ENCODE data around the gene SFXN2. TPM values are rescaled to one million over a fixed set of nuclear protein-coding genes. Genes with fewer than 3 reads are reported as not detected.

Gene SFXN2
- total and polyA plus RNA-seq, 2 experiments from 2014 or later, result 12.3 to 17.5 TPM

DNA sequence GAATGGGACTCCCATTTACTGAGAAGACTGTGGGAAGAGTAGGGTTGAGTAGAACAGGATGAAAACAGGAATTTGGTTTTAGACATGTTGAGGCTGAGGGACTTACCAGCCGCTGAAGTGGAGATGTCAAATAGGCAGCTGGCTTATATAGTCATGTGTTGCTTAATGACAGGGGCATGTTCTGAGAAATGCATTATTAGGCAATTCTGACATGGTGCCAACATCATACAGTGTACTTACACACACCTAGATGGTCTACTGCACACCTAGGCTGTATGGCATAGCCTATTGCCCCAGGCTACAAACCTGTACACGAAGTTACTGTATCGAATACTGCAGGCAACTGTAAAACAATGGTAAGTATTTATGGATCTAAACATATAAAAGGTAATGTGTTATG is 17.7 kb upstream of the SFXN2 start:
- H4K20me1 ChIP-seq (ENCODE audit: insufficient read depth, poor library complexity, severe bottlenecking), result no peaks in the 10 kb centered on the region
- 95% methylated on average over 3 of the region's 3 CpGs for WGBS (ENCODE audit: low lambda C conversion rate, missing lambda C conversion rate)
- DNase-seq (ENCODE audit: low spot score), result no peak
- H3K27ac ChIP-seq, result no peak overlapping the region
- H3K4me1 ChIP-seq (ENCODE audit: insufficient read depth), result no peaks in the 10 kb centered on the region
- H3K27me3 ChIP-seq, result no peaks in the 10 kb centered on the region
- no peaks in the 10 kb centered on the region for H3K36me3 ChIP-seq (replicated peaks; ENCODE audit: insufficient read depth, low read depth)
- no peaks in the 10 kb centered on the region for H3K9me2 ChIP-seq (replicated peaks; ENCODE audit: insufficient read depth)
- H3K4me2 ChIP-seq, result no peak overlapping the region
- TF ChIP-seq EZH2phosphoT487 (IDR thresholded peaks at IDR 0.05; ENCODE audit: low read depth, severe bottlenecking, unreplicated experiment), result no peak
- no peak for TF ChIP-seq EZH2 (IDR thresholded peaks at IDR 0.05; ENCODE audit: borderline replicate concordance)
- TF ChIP-seq, protein P1, sequence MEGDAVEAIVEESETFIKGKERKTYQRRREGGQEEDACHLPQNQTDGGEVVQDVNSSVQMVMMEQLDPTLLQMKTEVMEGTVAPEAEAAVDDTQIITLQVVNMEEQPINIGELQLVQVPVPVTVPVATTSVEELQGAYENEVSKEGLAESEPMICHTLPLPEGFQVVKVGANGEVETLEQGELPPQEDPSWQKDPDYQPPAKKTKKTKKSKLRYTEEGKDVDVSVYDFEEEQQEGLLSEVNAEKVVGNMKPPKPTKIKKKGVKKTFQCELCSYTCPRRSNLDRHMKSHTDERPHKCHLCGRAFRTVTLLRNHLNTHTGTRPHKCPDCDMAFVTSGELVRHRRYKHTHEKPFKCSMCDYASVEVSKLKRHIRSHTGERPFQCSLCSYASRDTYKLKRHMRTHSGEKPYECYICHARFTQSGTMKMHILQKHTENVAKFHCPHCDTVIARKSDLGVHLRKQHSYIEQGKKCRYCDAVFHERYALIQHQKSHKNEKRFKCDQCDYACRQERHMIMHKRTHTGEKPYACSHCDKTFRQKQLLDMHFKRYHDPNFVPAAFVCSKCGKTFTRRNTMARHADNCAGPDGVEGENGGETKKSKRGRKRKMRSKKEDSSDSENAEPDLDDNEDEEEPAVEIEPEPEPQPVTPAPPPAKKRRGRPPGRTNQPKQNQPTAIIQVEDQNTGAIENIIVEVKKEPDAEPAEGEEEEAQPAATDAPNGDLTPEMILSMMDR (IDR thresholded peaks at IDR 0.05; ENCODE audit: poor library complexity), result no peak
- no peak overlapping the region for H2AFZ ChIP-seq
- no peaks in the 10 kb centered on the region for H3K79me2 ChIP-seq
- no peak overlapping the region for H3K4me3 ChIP-seq
- no peaks in the 10 kb centered on the region for H3K9me3 ChIP-seq (ENCODE audit: low read depth)

DNA sequence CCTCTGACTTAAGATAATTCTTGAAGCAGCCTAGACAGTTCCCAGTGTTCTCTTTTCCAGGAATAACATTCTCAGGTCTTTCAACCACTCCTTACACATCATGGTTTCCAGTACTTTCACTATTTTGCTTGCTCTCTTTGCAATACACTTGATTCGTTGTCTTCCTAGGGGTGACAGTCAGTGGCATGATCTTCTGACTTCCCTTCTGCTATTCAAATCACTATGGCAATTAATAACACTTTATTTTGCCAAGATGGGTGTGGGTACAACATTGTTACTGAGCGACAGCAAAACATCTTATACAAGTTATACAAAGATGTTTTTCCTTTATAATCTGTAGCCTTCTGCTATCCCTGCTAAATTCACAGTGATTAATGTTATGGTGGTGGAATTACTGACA is 15.5 kb upstream of the SFXN2 start:
- WGBS (ENCODE audit: low lambda C conversion rate, missing lambda C conversion rate), result 94% methylated on average over 2 of the region's 2 CpGs
- no peak for TF ChIP-seq EZH2phosphoT487 (IDR thresholded peaks at IDR 0.05; ENCODE audit: low read depth, severe bottlenecking, unreplicated experiment)
- TF ChIP-seq, protein P1 (IDR thresholded peaks at IDR 0.05; ENCODE audit: poor library complexity), result no peak
- no peak for TF ChIP-seq EZH2 (IDR thresholded peaks at IDR 0.05; ENCODE audit: borderline replicate concordance)

DNA sequence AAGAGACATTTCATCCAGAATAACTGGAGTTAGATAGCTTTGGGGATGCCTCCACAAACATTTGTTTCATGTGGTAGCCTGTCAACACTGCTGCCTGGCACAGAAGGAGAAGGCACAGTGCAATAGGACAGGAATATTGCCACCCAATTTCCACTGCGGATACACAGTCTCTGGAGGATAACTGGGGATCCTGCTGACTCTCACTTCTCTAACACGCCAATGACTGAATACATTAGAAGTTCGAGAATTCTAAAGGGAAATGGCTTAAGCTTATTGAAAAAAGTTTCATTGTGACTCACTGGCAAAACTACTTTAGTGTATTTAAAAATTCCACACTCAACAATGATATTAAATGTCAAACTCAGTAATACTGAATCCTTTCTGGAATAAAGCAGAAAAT is 13.2 kb upstream of the SFXN2 start:
- Histone ChIP-seq H3K4me3 (no peak overlapping the region), H3K79me2 (peaks cover 24% of the 10 kb centered on the region), H2AFZ (no peak overlapping the region), H3K27me3 (no peaks in the 10 kb centered on the region), H3K4me2 (no peak overlapping the region), H3K27ac (no peak overlapping the region), H3K4me1 (ENCODE audit: insufficient read depth) (no peaks in the 10 kb centered on the region), H4K20me1 (ENCODE audit: insufficient read depth, poor library complexity, severe bottlenecking) (no peaks in the 10 kb centered on the region), H3K9me3 (ENCODE audit: low read depth) (no peaks in the 10 kb centered on the region), H3K36me3 (replicated peaks; ENCODE audit: insufficient read depth, low read depth) (no peaks in the 10 kb centered on the region), H3K9me2 (replicated peaks; ENCODE audit: insufficient read depth) (no peaks in the 10 kb centered on the region)
- TF ChIP-seq, protein P1 (IDR thresholded peaks at IDR 0.05; ENCODE audit: poor library complexity), result no peak
- no peak for TF ChIP-seq EZH2phosphoT487 (IDR thresholded peaks at IDR 0.05; ENCODE audit: low read depth, severe bottlenecking, unreplicated experiment)
- no peak for TF ChIP-seq EZH2 (IDR thresholded peaks at IDR 0.05; ENCODE audit: borderline replicate concordance)
- 92% methylated on average over 3 of the region's 3 CpGs for WGBS (ENCODE audit: low lambda C conversion rate, missing lambda C conversion rate)
- DNase-seq (ENCODE audit: low spot score), result no peak

More for the DNA sequence above, 15.5 kb upstream of the SFXN2 start:
- Histone ChIP-seq H3K4me1 (ENCODE audit: insufficient read depth) (no peaks in the 10 kb centered on the region), H3K9me3 (ENCODE audit: low read depth) (no peaks in the 10 kb centered on the region), H3K4me2 (no peak overlapping the region), H2AFZ (no peak overlapping the region), H3K79me2 (peaks cover 2% of the 10 kb centered on the region), H3K36me3 (replicated peaks; ENCODE audit: insufficient read depth, low read depth) (no peaks in the 10 kb centered on the region), H3K27ac (no peak overlapping the region), H4K20me1 (ENCODE audit: insufficient read depth, poor library complexity, severe bottlenecking) (no peaks in the 10 kb centered on the region), H3K4me3 (no peak overlapping the region), H3K27me3 (no peaks in the 10 kb centered on the region), H3K9me2 (replicated peaks; ENCODE audit: insufficient read depth) (no peaks in the 10 kb centered on the region)
- DNase-seq (ENCODE audit: low spot score), result no peak

DNA sequence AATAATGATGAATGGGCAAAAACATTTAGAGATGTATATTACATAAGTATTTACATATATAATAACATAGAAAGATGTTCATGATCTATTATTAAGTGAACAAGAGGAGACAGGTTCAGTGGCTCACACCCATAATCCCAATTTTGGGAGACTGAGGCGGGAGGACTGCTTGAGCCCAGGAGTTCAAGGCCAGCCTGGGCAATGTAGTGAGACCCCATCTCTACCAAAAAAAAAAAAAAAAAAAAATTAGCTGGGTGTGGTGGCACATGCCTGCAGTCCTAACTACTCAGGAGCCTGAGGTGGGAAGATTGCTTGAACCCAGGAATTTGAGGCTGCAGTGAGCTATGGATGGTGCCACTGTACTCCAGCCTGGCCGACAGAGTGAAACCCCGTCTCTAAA is 12.6 kb upstream of the SFXN2 start:
- no peaks in the 10 kb centered on the region for H3K27me3 ChIP-seq
- TF ChIP-seq, protein P1 (IDR thresholded peaks at IDR 0.05; ENCODE audit: poor library complexity), result no peak
- no peak for TF ChIP-seq EZH2 (IDR thresholded peaks at IDR 0.05; ENCODE audit: borderline replicate concordance)
- TF ChIP-seq EZH2phosphoT487 (IDR thresholded peaks at IDR 0.05; ENCODE audit: low read depth, severe bottlenecking, unreplicated experiment), result no peak
- no peak overlapping the region for H3K4me3 ChIP-seq
- H4K20me1 ChIP-seq (ENCODE audit: insufficient read depth, poor library complexity, severe bottlenecking), result no peaks in the 10 kb centered on the region
- H3K79me2 ChIP-seq, result peaks cover 29% of the 10 kb centered on the region
- H3K4me2 ChIP-seq, result no peak overlapping the region
- WGBS (ENCODE audit: low lambda C conversion rate, missing lambda C conversion rate), result 96% methylated on average over 3 of the region's 3 CpGs
- H3K36me3 ChIP-seq (replicated peaks; ENCODE audit: insufficient read depth, low read depth), result no peaks in the 10 kb centered on the region
- no peaks in the 10 kb centered on the region for H3K9me2 ChIP-seq (replicated peaks; ENCODE audit: insufficient read depth)
- H3K4me1 ChIP-seq (ENCODE audit: insufficient read depth), result no peaks in the 10 kb centered on the region
- no peak overlapping the region for H3K27ac ChIP-seq
- no peak overlapping the region for H2AFZ ChIP-seq
- no peaks in the 10 kb centered on the region for H3K9me3 ChIP-seq (ENCODE audit: low read depth)
- no peak for DNase-seq (ENCODE audit: low spot score)

Data from hepatocyte (in vitro differentiated cells).